Neural cell (in vitro differentiated cells): Measurements from ENCODE around the gene MYO1D. TPM values are rescaled to one million over a fixed set of nuclear protein-coding genes. Genes with fewer than 3 reads are reported as not detected.
A peak's percentile ranks its signal among the peaks of the same experiment; 100 is the strongest.

Experiments used
- H2AFZ ChIP-seq: fragments of 200-600, 300-800 bp; sonication (generic), shearing (Covaris generic); 2 replicates; pipeline ENCODE4 v1.6.0; 2014; ENCODE audit warnings: low read depth, mild to moderate bottlenecking, antibody characterized with exemption, low read length, moderate library complexity
- H3F3A ChIP-seq: fragments of 200-600 bp; shearing (Covaris generic); 2 replicates; pipeline ENCODE4 v1.6.1; 2016; ENCODE audit warnings: mild to moderate bottlenecking, moderate library complexity, mixed read lengths, antibody characterized with exemption, low read length; ENCODE audit not compliant: insufficient read depth, poor library complexity, severe bottlenecking
- H3K27ac ChIP-seq: fragments of 200-600, 300-800 bp; sonication (generic), shearing (Covaris generic); 2 replicates; pipeline ENCODE4 v1.5.1; 2014; ENCODE audit warnings: mild to moderate bottlenecking, low read length, moderate library complexity
- H3K27me3 ChIP-seq: fragments of 300-800, 200-600 bp; sonication (generic), shearing (Covaris generic); 2 replicates; pipeline ENCODE4 v1.6.0; 2014; ENCODE audit warnings: mild to moderate bottlenecking, low read depth, low read length, moderate library complexity; ENCODE audit not compliant: insufficient read depth
- H3K36me3 ChIP-seq: fragments of 300-800, 200-600 bp; sonication (generic), shearing (Covaris generic); 2 replicates; pipeline ENCODE4 v1.5.1; 2014; ENCODE audit warnings: mild to moderate bottlenecking, antibody characterized with exemption, low read length, moderate library complexity; ENCODE audit not compliant: insufficient read depth
- H3K4me2 ChIP-seq: fragments of 300-800, 200-600 bp; sonication (generic), shearing (Covaris generic); 2 replicates; pipeline ENCODE4 v1.6.0; 2014; ENCODE audit warnings: mild to moderate bottlenecking, low read length
- H3K4me3 ChIP-seq: fragments of 300-800, 200-600 bp; sonication (generic), shearing (Covaris generic); 2 replicates; pipeline ENCODE4 v1.5.1; 2014; ENCODE audit warnings: mild to moderate bottlenecking, low read length, moderate library complexity
- H3K79me2 ChIP-seq: fragments of 200-600 bp; shearing (Covaris generic); replicated peaks from 2 replicates; pipeline ENCODE4 v1.6.0; 2014; ENCODE audit warnings: mild to moderate bottlenecking, low read length, moderate library complexity; ENCODE audit not compliant: insufficient read depth
- H3K9ac ChIP-seq: fragments of 300-800, 200-600 bp; sonication (generic), shearing (Covaris generic); 2 replicates; pipeline ENCODE4 v1.6.1; 2016; ENCODE audit warnings: mild to moderate bottlenecking, low read length, mixed read lengths
- H3K9me2 ChIP-seq: fragments of 200-600 bp; shearing (Covaris generic); 2 replicates; pipeline ENCODE4 v1.6.1; 2016; ENCODE audit warnings: mild to moderate bottlenecking, low read length, mixed read lengths; ENCODE audit not compliant: insufficient read depth
- H3K9me3 ChIP-seq: fragments of 200-600, 300-800 bp; sonication (generic), shearing (Covaris generic); 2 replicates; pipeline ENCODE4 v1.6.1; 2016; ENCODE audit warnings: mild to moderate bottlenecking, mixed run types, low read length, moderate library complexity, mixed read lengths
- H4K20me1 ChIP-seq: fragments of 200-600 bp; shearing (Covaris generic); 2 replicates; pipeline ENCODE4 v1.6.1; 2016; ENCODE audit warnings: mild to moderate bottlenecking, mixed run types; ENCODE audit not compliant: insufficient read depth
- CTCF ChIP-seq: fragments of 450-650 bp; IDR thresholded peaks from 2 replicates; pipeline ENCODE4 v1.5.1; 2014; ENCODE audit warnings: antibody characterized with exemption, mild to moderate bottlenecking, moderate library complexity; ENCODE audit not compliant: poor library complexity, severe bottlenecking
- EP300 ChIP-seq: fragments of 450-650 bp; conservative IDR thresholded peaks from 2 replicates; pipeline ENCODE4 v1.6.1; 2014; ENCODE audit warnings: antibody characterized with exemption, mild to moderate bottlenecking, moderate library complexity; ENCODE audit not compliant: poor library complexity, severe bottlenecking
- EZH2 ChIP-seq: fragments of 200-600, 300-800 bp; shearing (Covaris generic), sonication (generic); IDR thresholded peaks from 2 replicates; pipeline ENCODE4 v1.6.1; 2014; ENCODE audit warnings: antibody characterized with exemption, low read length, borderline replicate concordance, mild to moderate bottlenecking; ENCODE audit not compliant: insufficient read depth, poor library complexity, severe bottlenecking
- RAD21 ChIP-seq: fragments of 450-650 bp; conservative IDR thresholded peaks from 2 replicates; pipeline ENCODE4 v1.6.1; 2014; ENCODE audit warnings: antibody characterized with exemption, mild to moderate bottlenecking, moderate library complexity
- REST ChIP-seq: IDR thresholded peaks from 2 replicates; pipeline ENCODE4 v1.6.1; 2012; ENCODE audit warnings: borderline replicate concordance
- SMC3 ChIP-seq: fragments of 450-650 bp; conservative IDR thresholded peaks from 2 replicates; pipeline ENCODE4 v1.6.1; 2014; ENCODE audit warnings: antibody characterized with exemption, mild to moderate bottlenecking, moderate library complexity; ENCODE audit not compliant: poor library complexity
- TAF1 ChIP-seq: IDR thresholded peaks from 2 replicates; pipeline ENCODE4 v1.6.1; 2012; ENCODE audit warnings: low read depth
- polyA plus RNA-seq: library from polyadenylated mRNA; depleted of rRNA; stranded (reverse); fragments of >200 nt; gene quantifications from 2 replicates; pipeline ENCODE4 v1.2.3, GENCODE V29; 2014

Gene MYO1D
- polyA plus RNA-seq, 1 donor from 2014 or later, result 10.7 TPM

DNA sequence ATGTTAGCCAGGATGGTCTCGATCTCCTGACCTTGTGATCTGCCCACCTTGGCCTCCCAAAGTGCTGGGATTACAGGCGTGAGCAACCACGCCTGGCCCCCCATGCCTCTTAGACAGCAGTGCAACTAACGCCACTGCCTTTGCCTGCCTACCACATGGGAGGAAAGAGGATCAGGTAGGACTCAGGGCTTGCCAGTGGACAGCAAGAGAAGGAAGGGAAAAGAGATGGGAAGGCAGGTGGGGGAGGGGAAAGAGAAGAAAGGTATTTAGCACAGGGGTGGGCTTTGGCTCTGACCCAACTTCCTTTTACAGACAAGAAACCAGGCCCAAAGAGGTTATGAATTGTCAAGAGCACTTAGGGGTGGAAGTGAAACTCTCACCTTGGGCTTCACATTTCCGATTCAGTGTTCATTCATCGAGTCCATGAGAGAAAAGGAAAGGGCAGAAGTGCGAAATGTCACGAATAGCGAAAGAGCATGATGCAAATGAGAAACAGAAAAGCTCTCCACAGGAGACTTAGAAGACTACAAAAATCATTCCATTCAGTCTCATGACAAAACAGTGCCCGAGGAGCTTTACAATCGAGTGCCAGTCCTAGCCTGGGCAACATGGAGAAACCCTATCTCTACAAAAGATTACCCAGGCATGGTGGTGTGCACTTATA lies 353.8 kb downstream of the MYO1D start:
- H3K4me3 ChIP-seq, result no peak overlapping the region
- H3K9me3 ChIP-seq, result no peaks in the 10 kb centered on the region
- H3K9me2 ChIP-seq, result no peaks in the 10 kb centered on the region
- no peaks in the 10 kb centered on the region for H4K20me1 ChIP-seq
- H3K9ac ChIP-seq, result no peak overlapping the region
- H3K4me2 ChIP-seq, result no peak overlapping the region
- H3K79me2 ChIP-seq, result peaks cover 1% of the 10 kb centered on the region
- H3K36me3 ChIP-seq, result no peaks in the 10 kb centered on the region
- H3K27ac ChIP-seq, result no peak overlapping the region
- TF ChIP-seq RAD21 (no peak), REST (no peak), SMC3 (no peak), CTCF (no peak), TAF1 (no peak), EZH2 (no peak), EP300 (no peak)
- H3F3A ChIP-seq, result peaks cover 5% of the 10 kb centered on the region
- no peak overlapping the region for H2AFZ ChIP-seq
- H3K27me3 ChIP-seq, result no peaks in the 10 kb centered on the region

DNA sequence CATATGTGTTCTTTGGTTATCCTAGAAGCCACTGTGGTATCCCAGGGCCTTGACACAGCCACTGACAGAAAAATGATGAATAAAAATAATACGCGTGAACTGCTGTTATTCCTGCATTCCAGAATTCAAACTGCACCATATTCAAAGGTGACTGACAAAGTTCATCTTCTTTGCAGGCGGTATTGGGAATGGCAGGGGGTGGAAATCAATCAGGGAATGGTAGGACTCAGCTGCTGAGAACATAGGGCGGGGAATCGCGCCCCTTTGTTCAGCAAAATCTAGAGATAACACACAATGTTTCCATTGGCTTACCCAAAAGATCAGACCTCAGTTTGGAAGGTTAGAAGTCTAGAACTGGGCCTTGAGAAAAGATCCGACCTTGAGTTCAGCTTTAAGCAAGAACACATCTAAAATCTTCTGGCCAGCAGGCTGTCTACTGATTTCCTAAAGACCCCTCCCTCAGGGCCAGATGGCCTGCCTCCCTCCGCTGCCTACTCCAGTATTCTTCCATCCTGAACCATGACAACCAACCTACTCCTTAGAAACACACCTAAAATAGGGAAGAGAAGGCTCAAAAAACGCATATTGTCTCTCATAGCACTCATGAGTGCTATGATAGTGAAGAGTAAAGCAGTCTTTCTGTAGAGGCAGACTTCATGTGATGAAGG lies 356.1 kb downstream of the MYO1D start:
- Histone ChIP-seq H3K4me3 (peak overlapping the region; percentile 57), H2AFZ (no peak overlapping the region), H3K27ac (peak overlapping the region; percentile 100)

More for the DNA sequence above, 356.1 kb downstream of the MYO1D start:
- no peaks in the 10 kb centered on the region for H4K20me1 ChIP-seq
- no peak overlapping the region for H3K4me2 ChIP-seq
- peaks cover 6% of the 10 kb centered on the region for H3K79me2 ChIP-seq
- peak overlapping the region; percentile 98 for H3K9ac ChIP-seq
- H3K9me3 ChIP-seq, result no peaks in the 10 kb centered on the region
- TF ChIP-seq SMC3 (no peak), EP300 (no peak)
- no peaks in the 10 kb centered on the region for H3K36me3 ChIP-seq
- H3K27me3 ChIP-seq, result no peaks in the 10 kb centered on the region
- H3F3A ChIP-seq, result peaks cover 8% of the 10 kb centered on the region
- H3K9me2 ChIP-seq, result no peaks in the 10 kb centered on the region
